Measurements from ENCODE around the gene MYRIP.

MYRIP gene

DNA sequence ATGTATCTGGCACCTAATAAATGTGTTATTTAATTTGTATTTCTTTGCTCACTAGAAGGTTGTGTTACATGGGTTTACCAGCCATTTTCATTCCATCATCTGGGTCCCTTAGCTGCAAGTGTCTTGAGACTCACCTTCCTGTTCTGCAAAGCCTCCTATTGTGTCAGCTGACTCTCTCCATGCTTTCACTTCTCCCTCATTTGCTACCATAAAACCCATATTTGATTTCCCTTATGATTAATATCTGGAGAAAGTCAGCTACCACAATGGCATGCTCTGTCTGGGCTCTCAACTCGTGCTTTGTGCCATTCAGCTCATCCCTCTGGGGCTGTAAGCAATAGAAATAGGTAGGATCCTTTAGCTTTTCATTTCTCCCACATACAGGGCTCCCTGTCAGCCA is 420.6 kb downstream of the MYRIP start:
- DNase-seq (ENCODE audit: low read depth), result no peak
- TF ChIP-seq, protein P1, sequence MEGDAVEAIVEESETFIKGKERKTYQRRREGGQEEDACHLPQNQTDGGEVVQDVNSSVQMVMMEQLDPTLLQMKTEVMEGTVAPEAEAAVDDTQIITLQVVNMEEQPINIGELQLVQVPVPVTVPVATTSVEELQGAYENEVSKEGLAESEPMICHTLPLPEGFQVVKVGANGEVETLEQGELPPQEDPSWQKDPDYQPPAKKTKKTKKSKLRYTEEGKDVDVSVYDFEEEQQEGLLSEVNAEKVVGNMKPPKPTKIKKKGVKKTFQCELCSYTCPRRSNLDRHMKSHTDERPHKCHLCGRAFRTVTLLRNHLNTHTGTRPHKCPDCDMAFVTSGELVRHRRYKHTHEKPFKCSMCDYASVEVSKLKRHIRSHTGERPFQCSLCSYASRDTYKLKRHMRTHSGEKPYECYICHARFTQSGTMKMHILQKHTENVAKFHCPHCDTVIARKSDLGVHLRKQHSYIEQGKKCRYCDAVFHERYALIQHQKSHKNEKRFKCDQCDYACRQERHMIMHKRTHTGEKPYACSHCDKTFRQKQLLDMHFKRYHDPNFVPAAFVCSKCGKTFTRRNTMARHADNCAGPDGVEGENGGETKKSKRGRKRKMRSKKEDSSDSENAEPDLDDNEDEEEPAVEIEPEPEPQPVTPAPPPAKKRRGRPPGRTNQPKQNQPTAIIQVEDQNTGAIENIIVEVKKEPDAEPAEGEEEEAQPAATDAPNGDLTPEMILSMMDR (IDR thresholded peaks at IDR 0.05; ENCODE audit: control insufficient read depth, insufficient read depth, low read depth, low read length, missing control alignments), result no peak
- no peak overlapping the region for H3K4me3 ChIP-seq (ENCODE audit: control insufficient read depth, low read depth, low read length)

DNA sequence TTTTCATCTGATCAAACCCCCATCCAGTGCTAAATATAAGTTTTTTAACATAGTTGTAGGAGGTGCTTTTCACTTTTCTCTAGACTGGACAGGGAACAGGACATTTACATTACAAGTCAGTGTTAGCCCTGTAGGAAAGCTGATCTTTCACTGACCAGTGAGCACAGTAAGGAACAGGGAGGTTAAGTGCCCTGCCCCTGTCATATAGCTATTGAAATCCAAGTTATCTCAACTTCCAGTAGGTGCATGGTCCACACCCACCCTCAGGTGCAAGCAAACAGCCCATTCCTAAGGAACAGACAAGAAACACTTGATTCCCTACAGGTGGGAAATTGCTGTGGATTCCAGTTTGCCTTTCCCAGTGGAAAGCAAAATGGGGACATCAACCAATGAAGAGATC is 421.0 kb downstream of the MYRIP start:
- H3K4me3 ChIP-seq (ENCODE audit: control insufficient read depth, low read depth, low read length), result no peak overlapping the region
- DNase-seq (ENCODE audit: low read depth), result no peak
- TF ChIP-seq, protein P1 (IDR thresholded peaks at IDR 0.05; ENCODE audit: control insufficient read depth, insufficient read depth, low read depth, low read length, missing control alignments), result no peak

DNA sequence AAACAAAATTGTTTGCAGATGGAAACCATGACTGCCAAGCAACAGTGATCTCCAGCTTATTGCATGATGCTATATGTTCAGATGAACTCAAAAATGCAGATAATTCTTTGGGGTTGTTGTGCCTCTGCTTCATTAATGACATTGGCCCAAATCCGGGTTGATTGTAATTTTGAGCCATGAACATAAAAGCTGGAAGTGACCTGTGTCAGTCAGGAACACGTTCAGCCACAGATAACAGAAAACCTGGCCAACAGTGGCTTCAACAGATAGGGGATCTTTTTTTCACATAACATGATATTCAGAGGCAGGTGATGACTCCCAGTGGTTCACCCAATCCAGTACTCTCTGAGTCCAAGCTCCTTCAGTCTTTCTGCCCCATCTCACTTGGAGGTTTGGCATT is 423.2 kb downstream of the MYRIP start:
- TF ChIP-seq, protein P1 (IDR thresholded peaks at IDR 0.05; ENCODE audit: control insufficient read depth, insufficient read depth, low read depth, low read length, missing control alignments), result no peak
- no peak overlapping the region for H3K4me3 ChIP-seq (ENCODE audit: control insufficient read depth, low read depth, low read length)
- DNase-seq (ENCODE audit: low read depth), result no peak

DNA sequence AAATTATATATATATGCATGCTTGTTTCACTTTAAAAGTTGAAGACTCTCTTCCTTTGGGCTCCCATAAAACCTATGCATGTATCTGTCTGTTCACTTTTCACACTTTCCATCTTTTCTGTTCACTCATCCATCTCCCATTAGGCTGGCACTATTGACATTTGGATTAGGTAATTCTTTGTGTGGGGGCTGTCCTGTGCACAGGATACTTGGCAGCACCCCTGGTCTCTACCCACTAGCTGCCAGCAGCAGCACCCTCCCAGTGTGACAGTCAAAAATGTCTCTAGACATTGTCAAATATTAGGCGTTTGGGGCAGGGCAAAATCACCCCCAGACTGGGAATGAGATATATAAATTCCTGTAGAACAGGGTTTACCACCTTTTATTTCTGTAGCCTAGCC is 427.8 kb downstream of the MYRIP start:
- DNase-seq (ENCODE audit: low read depth), result no peak
- no peak overlapping the region for H3K4me3 ChIP-seq (ENCODE audit: control insufficient read depth, low read depth, low read length)
- TF ChIP-seq, protein P1 (IDR thresholded peaks at IDR 0.05; ENCODE audit: control insufficient read depth, insufficient read depth, low read depth, low read length, missing control alignments), result no peak

DNA sequence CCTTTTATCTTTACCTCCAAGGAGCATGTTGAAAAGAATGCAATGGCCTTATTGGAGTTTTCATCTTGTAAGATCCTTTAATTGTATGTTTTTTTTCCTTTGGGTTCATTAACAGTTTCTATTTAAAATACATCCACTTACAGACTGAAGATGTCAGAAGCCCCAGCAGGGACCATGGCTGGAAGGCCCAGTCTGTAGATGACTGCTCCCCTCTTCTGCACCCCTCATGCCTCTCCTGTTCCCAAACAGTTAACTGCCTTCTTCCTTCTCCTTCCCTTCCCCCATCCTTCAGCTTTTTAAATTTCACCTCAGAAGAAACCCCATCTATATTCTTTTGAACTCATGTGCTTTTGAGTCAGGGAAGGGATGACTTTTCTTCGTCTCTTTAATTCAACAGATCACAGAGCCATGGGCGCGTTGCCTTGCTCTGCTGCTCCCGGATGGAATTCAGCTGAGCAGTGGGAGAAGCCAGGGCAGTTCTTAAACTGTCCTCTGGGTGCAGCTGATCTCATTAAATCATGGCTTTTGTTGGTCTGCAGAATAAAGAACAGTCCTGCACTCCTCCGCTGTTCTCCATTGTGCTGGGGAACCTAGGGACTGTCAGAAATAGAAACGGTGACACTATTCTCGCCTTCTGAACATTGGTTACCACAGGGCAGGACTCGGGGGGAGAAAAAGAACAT is 428.6 kb downstream of the MYRIP start:
- TF ChIP-seq, protein P1 (IDR thresholded peaks at IDR 0.05; ENCODE audit: control insufficient read depth, insufficient read depth, low read depth, low read length, missing control alignments), result peak; percentile 40
- H3K4me3 ChIP-seq (ENCODE audit: control insufficient read depth, low read depth, low read length), result no peak overlapping the region
- DNase-seq (ENCODE audit: low read depth), result no peak

DNA sequence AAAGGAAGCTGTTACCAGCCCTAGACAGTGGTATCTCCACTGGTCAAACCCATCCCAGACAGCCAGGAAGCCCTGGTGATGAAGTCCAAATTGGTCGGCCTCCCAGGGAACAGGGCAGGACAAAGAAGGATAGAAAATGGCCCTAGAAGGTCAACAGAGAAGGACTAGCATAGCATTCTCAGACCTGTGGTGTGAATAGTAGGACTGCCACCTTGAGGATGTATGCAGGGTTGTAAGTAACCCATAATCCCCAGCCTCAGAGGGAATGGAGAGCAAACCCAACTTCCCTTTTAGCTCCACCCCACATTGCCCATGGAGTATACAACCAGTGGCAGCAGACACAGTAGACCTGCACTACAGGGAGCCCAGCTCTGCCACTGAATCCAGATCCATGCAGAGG is 431.5 kb downstream of the MYRIP start:
- H3K4me3 ChIP-seq (ENCODE audit: control insufficient read depth, low read depth, low read length), result no peak overlapping the region
- TF ChIP-seq, protein P1 (IDR thresholded peaks at IDR 0.05; ENCODE audit: control insufficient read depth, insufficient read depth, low read depth, low read length, missing control alignments), result no peak
- DNase-seq (ENCODE audit: low read depth), result no peak

Measured in AG09309 (cell line).